ENCODE measurements around the gene ZNF80.

GRCh38 chr3:114206342-114206741, 31.0 kb downstream of the ZNF80 start:
- TF ChIP-seq, protein P1, sequence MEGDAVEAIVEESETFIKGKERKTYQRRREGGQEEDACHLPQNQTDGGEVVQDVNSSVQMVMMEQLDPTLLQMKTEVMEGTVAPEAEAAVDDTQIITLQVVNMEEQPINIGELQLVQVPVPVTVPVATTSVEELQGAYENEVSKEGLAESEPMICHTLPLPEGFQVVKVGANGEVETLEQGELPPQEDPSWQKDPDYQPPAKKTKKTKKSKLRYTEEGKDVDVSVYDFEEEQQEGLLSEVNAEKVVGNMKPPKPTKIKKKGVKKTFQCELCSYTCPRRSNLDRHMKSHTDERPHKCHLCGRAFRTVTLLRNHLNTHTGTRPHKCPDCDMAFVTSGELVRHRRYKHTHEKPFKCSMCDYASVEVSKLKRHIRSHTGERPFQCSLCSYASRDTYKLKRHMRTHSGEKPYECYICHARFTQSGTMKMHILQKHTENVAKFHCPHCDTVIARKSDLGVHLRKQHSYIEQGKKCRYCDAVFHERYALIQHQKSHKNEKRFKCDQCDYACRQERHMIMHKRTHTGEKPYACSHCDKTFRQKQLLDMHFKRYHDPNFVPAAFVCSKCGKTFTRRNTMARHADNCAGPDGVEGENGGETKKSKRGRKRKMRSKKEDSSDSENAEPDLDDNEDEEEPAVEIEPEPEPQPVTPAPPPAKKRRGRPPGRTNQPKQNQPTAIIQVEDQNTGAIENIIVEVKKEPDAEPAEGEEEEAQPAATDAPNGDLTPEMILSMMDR (IDR thresholded peaks at IDR 0.05; ENCODE audit: insufficient read depth, low read length), result no peak
- no peak for TF ChIP-seq GABPA (IDR thresholded peaks at IDR 0.05; ENCODE audit: low read depth)
- TF ChIP-seq POLR2AphosphoS5 (IDR thresholded peaks at IDR 0.05; ENCODE audit: low read depth), result no peak
- TF ChIP-seq, protein P2, sequence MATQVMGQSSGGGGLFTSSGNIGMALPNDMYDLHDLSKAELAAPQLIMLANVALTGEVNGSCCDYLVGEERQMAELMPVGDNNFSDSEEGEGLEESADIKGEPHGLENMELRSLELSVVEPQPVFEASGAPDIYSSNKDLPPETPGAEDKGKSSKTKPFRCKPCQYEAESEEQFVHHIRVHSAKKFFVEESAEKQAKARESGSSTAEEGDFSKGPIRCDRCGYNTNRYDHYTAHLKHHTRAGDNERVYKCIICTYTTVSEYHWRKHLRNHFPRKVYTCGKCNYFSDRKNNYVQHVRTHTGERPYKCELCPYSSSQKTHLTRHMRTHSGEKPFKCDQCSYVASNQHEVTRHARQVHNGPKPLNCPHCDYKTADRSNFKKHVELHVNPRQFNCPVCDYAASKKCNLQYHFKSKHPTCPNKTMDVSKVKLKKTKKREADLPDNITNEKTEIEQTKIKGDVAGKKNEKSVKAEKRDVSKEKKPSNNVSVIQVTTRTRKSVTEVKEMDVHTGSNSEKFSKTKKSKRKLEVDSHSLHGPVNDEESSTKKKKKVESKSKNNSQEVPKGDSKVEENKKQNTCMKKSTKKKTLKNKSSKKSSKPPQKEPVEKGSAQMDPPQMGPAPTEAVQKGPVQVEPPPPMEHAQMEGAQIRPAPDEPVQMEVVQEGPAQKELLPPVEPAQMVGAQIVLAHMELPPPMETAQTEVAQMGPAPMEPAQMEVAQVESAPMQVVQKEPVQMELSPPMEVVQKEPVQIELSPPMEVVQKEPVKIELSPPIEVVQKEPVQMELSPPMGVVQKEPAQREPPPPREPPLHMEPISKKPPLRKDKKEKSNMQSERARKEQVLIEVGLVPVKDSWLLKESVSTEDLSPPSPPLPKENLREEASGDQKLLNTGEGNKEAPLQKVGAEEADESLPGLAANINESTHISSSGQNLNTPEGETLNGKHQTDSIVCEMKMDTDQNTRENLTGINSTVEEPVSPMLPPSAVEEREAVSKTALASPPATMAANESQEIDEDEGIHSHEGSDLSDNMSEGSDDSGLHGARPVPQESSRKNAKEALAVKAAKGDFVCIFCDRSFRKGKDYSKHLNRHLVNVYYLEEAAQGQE (IDR thresholded peaks at IDR 0.05; ENCODE audit: insufficient replicate concordance, low read depth), result no peak

Data from HL-60 (cell line).